Ovary (tissue), 3 donors: ENCODE results near the gene MAST4.

ENCODE experiments used
- EP300 ChIP-seq: sonication (generic); formaldehyde crosslinking; IDR thresholded peaks from one replicate; pipeline ENCODE4 v1.6.1; 2017; ENCODE audit warnings: antibody characterized with exemption
- POLR2A ChIP-seq: fragments of 450-650 bp; IDR thresholded peaks from one replicate; pipeline ENCODE4 v1.6.1; 2017; ENCODE audit warnings: antibody characterized with exemption, mild to moderate bottlenecking, moderate library complexity
- TF ChIP-seq, protein P1 (sequence below), 3 donors: fragments of 450-650 bp in 2 of 3; fragments of 200-600 bp in 1 of 3; IDR thresholded peaks; one replicate each; pipeline versions ENCODE4 v1.5.1 to v1.8.0; 2016 to 2022; ENCODE audit warnings: antibody characterized with exemption in 3 of 3, mild to moderate bottlenecking in 1 of 3
- donor health status: DM: no; HTN: no; CAD: no.

DNA sequence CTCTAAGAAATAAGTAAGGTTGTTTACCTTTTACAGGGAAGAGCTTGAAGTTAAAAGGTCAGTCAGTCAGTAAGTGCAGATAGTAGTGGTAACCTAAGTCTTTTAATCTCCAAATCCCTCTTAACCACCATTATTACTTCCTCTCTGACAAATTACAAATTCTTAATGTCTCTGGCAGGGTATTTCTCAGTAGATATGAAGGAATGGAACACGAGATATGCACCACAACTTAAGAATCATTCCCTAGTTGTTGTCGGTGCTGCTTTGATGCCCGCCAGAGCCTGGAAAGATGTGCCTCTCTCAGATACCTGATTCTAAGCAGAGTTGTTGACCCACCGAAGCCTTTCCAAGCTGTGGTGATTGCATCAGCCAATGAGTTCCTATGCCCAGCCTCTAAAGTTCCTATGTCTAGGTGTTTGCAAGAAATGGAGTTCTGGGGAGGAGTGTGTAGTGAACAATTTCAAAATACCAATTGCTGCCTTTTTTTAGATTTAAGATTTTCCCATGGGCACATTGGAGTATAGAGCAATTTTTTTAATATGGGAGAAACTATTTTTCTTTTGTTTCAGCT lies 521.9 kb downstream of the MAST4 start:
- TF ChIP-seq, protein P1, sequence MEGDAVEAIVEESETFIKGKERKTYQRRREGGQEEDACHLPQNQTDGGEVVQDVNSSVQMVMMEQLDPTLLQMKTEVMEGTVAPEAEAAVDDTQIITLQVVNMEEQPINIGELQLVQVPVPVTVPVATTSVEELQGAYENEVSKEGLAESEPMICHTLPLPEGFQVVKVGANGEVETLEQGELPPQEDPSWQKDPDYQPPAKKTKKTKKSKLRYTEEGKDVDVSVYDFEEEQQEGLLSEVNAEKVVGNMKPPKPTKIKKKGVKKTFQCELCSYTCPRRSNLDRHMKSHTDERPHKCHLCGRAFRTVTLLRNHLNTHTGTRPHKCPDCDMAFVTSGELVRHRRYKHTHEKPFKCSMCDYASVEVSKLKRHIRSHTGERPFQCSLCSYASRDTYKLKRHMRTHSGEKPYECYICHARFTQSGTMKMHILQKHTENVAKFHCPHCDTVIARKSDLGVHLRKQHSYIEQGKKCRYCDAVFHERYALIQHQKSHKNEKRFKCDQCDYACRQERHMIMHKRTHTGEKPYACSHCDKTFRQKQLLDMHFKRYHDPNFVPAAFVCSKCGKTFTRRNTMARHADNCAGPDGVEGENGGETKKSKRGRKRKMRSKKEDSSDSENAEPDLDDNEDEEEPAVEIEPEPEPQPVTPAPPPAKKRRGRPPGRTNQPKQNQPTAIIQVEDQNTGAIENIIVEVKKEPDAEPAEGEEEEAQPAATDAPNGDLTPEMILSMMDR (IDR thresholded peaks at IDR 0.05): no peak
- no peak for TF ChIP-seq POLR2A
- TF ChIP-seq EP300: no peak
